MM.1S (cell line): Measurements from ENCODE around the gene TMEM123.

Experiments used
- DNase-seq: peaks from one replicate; pipeline ENCODE4 v3.0.0-alpha.2; 2015
- H2AFZ ChIP-seq: fragments of 300-600 bp; sonication (generic); 2 replicates; pipeline ENCODE4 v1.6.0; 2016; ENCODE audit warnings: antibody characterized with exemption, low read length
- H3F3A ChIP-seq: fragments of 300-600 bp; sonication (generic); 2 replicates; pipeline ENCODE4 v1.6.1; 2016; ENCODE audit warnings: mild to moderate bottlenecking, antibody characterized with exemption, low read length, moderate library complexity, mixed read lengths; ENCODE audit not compliant: insufficient read depth
- H3K27ac ChIP-seq: fragments of 300-600 bp; sonication (generic); 2 replicates; pipeline ENCODE4 v1.5.1; 2016; ENCODE audit warnings: mild to moderate bottlenecking, low read length
- H3K27me3 ChIP-seq: fragments of 300-600 bp; sonication (generic); replicated peaks from 2 replicates; pipeline ENCODE4 v1.6.0; 2016; ENCODE audit warnings: low read length; ENCODE audit not compliant: insufficient read depth
- H3K36me3 ChIP-seq: fragments of 300-600 bp; sonication (generic); replicated peaks from 2 replicates; pipeline ENCODE4 v1.6.1; 2016; ENCODE audit warnings: mild to moderate bottlenecking, low read length, mixed read lengths; ENCODE audit not compliant: insufficient read depth
- H3K4me1 ChIP-seq: fragments of 300-600 bp; sonication (generic); 2 replicates; pipeline ENCODE4 v1.6.1; 2016; ENCODE audit warnings: low read length, mixed read lengths
- H3K4me2 ChIP-seq: fragments of 300-600 bp; sonication (generic); 2 replicates; pipeline ENCODE4 v1.6.0; 2016; ENCODE audit warnings: low read depth, low read length
- H3K4me3 ChIP-seq: fragments of 300-600 bp; sonication (generic); 2 replicates; pipeline ENCODE4 v1.5.1; 2016; ENCODE audit warnings: low read length, mixed read lengths
- H3K79me2 ChIP-seq: fragments of 300-600 bp; sonication (generic); 2 replicates; pipeline ENCODE4 v1.6.1; 2016; ENCODE audit warnings: mixed run types, low read length, mixed read lengths
- H3K9ac ChIP-seq: fragments of 300-600 bp; sonication (generic); 2 replicates; pipeline ENCODE4 v1.6.1; 2016; ENCODE audit warnings: low read length, mixed read lengths
- H3K9me2 ChIP-seq: fragments of 300-600 bp; sonication (generic); replicated peaks from 2 replicates; pipeline ENCODE4 v1.6.1; 2016; ENCODE audit warnings: mild to moderate bottlenecking, low read length, mixed read lengths; ENCODE audit not compliant: insufficient read depth
- H3K9me3 ChIP-seq: fragments of 300-600 bp; sonication (generic); replicated peaks from 2 replicates; pipeline ENCODE4 v1.6.1; 2016; ENCODE audit warnings: mild to moderate bottlenecking, low read length, mixed read lengths; ENCODE audit not compliant: insufficient read depth
- H4K20me1 ChIP-seq: fragments of 300-600 bp; sonication (generic); 2 replicates; pipeline ENCODE4 v1.6.1; 2016; ENCODE audit warnings: mild to moderate bottlenecking, low read length, moderate library complexity, mixed read lengths; ENCODE audit not compliant: insufficient read depth
- EZH2 ChIP-seq: fragments of 300-600 bp; sonication (generic); optimal IDR thresholded peaks from 2 replicates; pipeline ENCODE3; 2017; ENCODE audit warnings: low read depth, mild to moderate bottlenecking, antibody characterized with exemption, low read length, mixed read lengths
- EZH2phosphoT487 ChIP-seq: fragments of 300-600 bp; sonication (generic); IDR thresholded peaks from 2 replicates; pipeline ENCODE4 v1.6.1; 2018; ENCODE audit warnings: antibody characterized with exemption, low read length
- TF ChIP-seq, protein P1 (sequence below): fragments of 300-600 bp; sonication (generic); IDR thresholded peaks from 2 replicates; pipeline ENCODE4 v1.5.1; 2016; ENCODE audit warnings: antibody characterized with exemption, low read length, mixed read lengths

Gene TMEM123

DNA sequence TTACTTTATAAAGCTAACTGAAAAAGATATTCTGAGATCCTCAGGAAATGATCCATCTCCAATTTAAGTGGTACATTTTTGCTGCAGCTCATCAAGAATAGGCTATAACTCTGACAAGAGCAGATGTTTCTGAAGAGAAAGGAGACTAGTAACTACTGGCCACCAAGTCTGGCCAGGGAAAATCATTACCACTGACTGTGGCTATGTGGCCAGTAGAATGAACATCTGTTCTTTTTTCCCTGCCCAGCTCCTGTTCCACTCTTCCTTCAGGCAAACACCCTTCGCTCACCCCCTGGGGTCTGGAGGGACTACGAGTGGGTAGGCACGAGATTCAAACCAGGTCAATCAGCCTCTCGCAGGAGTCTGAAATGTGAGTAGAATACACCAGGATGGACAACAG is 23.9 kb downstream of the TMEM123 start:
- Histone ChIP-seq H4K20me1 (no peaks in the 10 kb centered on the region), H3K79me2 (peaks cover 81% of the 10 kb centered on the region), H3K4me1 (peaks cover 18% of the 10 kb centered on the region; the same call in 1 of the 2 replicates), H3K9me3 (no peaks in the 10 kb centered on the region), H3K9me2 (no peaks in the 10 kb centered on the region), H2AFZ (no peak overlapping the region), H3K9ac (no peak overlapping the region), H3K27ac (no peak overlapping the region), H3K4me3 (no peak overlapping the region), H3F3A (peaks cover 5% of the 10 kb centered on the region; the same call in 1 of the 2 replicates), H3K36me3 (no peaks in the 10 kb centered on the region), H3K4me2 (no peak overlapping the region), H3K27me3 (no peaks in the 10 kb centered on the region)
- TF ChIP-seq, protein P1, sequence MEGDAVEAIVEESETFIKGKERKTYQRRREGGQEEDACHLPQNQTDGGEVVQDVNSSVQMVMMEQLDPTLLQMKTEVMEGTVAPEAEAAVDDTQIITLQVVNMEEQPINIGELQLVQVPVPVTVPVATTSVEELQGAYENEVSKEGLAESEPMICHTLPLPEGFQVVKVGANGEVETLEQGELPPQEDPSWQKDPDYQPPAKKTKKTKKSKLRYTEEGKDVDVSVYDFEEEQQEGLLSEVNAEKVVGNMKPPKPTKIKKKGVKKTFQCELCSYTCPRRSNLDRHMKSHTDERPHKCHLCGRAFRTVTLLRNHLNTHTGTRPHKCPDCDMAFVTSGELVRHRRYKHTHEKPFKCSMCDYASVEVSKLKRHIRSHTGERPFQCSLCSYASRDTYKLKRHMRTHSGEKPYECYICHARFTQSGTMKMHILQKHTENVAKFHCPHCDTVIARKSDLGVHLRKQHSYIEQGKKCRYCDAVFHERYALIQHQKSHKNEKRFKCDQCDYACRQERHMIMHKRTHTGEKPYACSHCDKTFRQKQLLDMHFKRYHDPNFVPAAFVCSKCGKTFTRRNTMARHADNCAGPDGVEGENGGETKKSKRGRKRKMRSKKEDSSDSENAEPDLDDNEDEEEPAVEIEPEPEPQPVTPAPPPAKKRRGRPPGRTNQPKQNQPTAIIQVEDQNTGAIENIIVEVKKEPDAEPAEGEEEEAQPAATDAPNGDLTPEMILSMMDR: no peak
- no peak for TF ChIP-seq EZH2
- TF ChIP-seq EZH2phosphoT487: no peak
- no peak for DNase-seq

DNA sequence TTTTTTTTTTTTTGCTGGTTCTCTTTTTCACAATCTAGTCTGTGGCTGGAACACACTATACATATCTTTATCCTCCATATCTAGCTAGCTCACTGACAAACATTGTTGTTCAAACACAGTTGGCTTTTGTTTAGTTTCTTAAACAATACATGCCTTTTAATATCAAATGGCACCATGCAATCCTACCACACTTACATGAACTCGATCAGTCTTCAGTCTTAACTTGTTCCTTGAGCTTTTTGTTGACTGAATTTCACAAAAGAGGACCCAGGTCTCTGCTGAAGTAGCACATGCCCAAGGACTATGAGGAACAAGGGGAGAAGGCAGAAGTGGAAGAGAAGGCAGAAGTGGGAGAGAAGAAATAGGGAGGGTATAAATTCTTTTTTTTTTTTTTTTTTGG is 25.5 kb downstream of the TMEM123 start:
- no peaks in the 10 kb centered on the region for H4K20me1 ChIP-seq
- H3K9me3 ChIP-seq: no peaks in the 10 kb centered on the region
- H3F3A ChIP-seq: peaks cover 5% of the 10 kb centered on the region; the same call in 1 of the 2 replicates
- no peak overlapping the region for H3K9ac ChIP-seq
- no peaks in the 10 kb centered on the region for H3K9me2 ChIP-seq
- H3K4me2 ChIP-seq: no peak overlapping the region
- no peaks in the 10 kb centered on the region for H3K27me3 ChIP-seq
- H3K36me3 ChIP-seq: no peaks in the 10 kb centered on the region
- no peak overlapping the region for H3K4me3 ChIP-seq
- H3K27ac ChIP-seq: no peak overlapping the region
- no peak for DNase-seq
- no peak overlapping the region for H2AFZ ChIP-seq
- peaks cover 84% of the 10 kb centered on the region for H3K79me2 ChIP-seq
- TF ChIP-seq EZH2 (no peak), EZH2phosphoT487 (no peak)
- TF ChIP-seq, protein P1: no peak
- H3K4me1 ChIP-seq: peaks cover 18% of the 10 kb centered on the region; the same call in 1 of the 2 replicates

DNA sequence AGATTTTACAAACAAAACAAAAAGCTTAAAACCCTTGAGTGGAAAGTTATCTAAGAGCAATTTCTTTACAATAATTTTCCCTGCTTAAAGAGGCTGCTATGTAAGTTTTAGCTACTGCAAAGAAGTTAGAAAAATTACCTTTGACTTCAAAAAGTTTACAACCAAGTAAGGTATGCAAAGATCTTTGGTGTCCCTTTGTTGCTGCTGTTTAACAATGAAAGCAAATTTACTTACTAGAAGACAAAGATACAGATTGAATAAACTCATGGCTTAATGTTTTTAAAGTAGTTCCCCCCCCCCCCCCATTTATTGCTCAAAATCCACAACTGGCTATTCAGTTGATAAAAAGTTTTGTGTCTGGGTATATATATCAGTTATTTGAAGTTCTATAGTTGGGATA is 26.0 kb downstream of the TMEM123 start:
- TF ChIP-seq EZH2phosphoT487 (no peak), EZH2 (no peak)
- TF ChIP-seq, protein P1: no peak
- Histone ChIP-seq H3F3A (peaks cover 5% of the 10 kb centered on the region; the same call in 1 of the 2 replicates), H3K27ac (no peak overlapping the region), H3K79me2 (peaks cover 84% of the 10 kb centered on the region), H4K20me1 (no peaks in the 10 kb centered on the region), H2AFZ (no peak overlapping the region), H3K9ac (no peak overlapping the region), H3K4me1 (peaks cover 17% of the 10 kb centered on the region; the same call in 1 of the 2 replicates), H3K27me3 (no peaks in the 10 kb centered on the region), H3K4me2 (no peak overlapping the region), H3K9me3 (no peaks in the 10 kb centered on the region), H3K4me3 (no peak overlapping the region), H3K36me3 (no peaks in the 10 kb centered on the region), H3K9me2 (no peaks in the 10 kb centered on the region)
- no peak for DNase-seq
